OCI-LY1 (cell line): Measurements from ENCODE around the gene MCTP2.

Experiments
- H2AFZ ChIP-seq: fragments of 200-600 bp; sonication (generic), shearing (Covaris generic); 2 replicates; pipeline ENCODE4 v1.6.0; 2014; ENCODE audit warnings: antibody characterized with exemption, mild to moderate bottlenecking, low read length
- H3F3A ChIP-seq: fragments of 200-600 bp; sonication (generic), shearing (Covaris generic); 2 replicates; pipeline ENCODE4 v1.6.0; 2014; ENCODE audit warnings: mild to moderate bottlenecking, antibody characterized with exemption, low read length, moderate library complexity; ENCODE audit not compliant: insufficient read depth
- H3K27ac ChIP-seq: fragments of 200-600 bp; sonication (generic); 2 replicates; pipeline ENCODE4 v1.5.1; 2014; ENCODE audit warnings: low read length, mixed run types, mild to moderate bottlenecking, low read depth; ENCODE audit not compliant: poor library complexity, severe bottlenecking
- H3K27me3 ChIP-seq: fragments of 200-600 bp; sonication (generic); 2 replicates; pipeline ENCODE4 v1.6.0; 2014; ENCODE audit warnings: antibody characterized with exemption, mild to moderate bottlenecking, low read length, moderate library complexity; ENCODE audit not compliant: insufficient read depth
- H3K36me3 ChIP-seq: fragments of 200-600 bp; sonication (generic); 2 replicates; pipeline ENCODE4 v1.6.1; 2014; ENCODE audit warnings: mild to moderate bottlenecking, antibody characterized with exemption, low read length, moderate library complexity, mixed read lengths; ENCODE audit not compliant: insufficient read depth
- H3K4me1 ChIP-seq: fragments of 200-600 bp; sonication (generic); 2 replicates; pipeline ENCODE4 v1.5.1; 2014; ENCODE audit warnings: mild to moderate bottlenecking, low read length, moderate library complexity; ENCODE audit not compliant: insufficient read depth, severe bottlenecking
- H3K4me2 ChIP-seq: fragments of 200-600 bp; sonication (generic), shearing (Covaris generic); 2 replicates; pipeline ENCODE4 v1.6.1; 2014; ENCODE audit warnings: low read length
- H3K4me3 ChIP-seq: fragments of 200-600 bp; sonication (generic); 2 replicates; pipeline ENCODE4 v1.5.1; 2014; ENCODE audit warnings: low read length, low read depth, mild to moderate bottlenecking, mixed read lengths; ENCODE audit not compliant: poor library complexity, severe bottlenecking
- H3K79me2 ChIP-seq: fragments of 200-600 bp; shearing (Covaris generic); 2 replicates; pipeline ENCODE4 v1.6.1; 2016; ENCODE audit warnings: mixed run types, low read length, mixed read lengths; ENCODE audit not compliant: insufficient read depth
- H3K9ac ChIP-seq: fragments of 200-600 bp; sonication (generic), shearing (Covaris generic); 2 replicates; pipeline ENCODE4 v1.6.1; 2014; ENCODE audit warnings: mild to moderate bottlenecking, low read length, mixed read lengths
- H3K9me2 ChIP-seq: fragments of 200-600 bp; sonication (generic), shearing (Covaris generic); 2 replicates; pipeline ENCODE4 v1.6.1; 2014; ENCODE audit warnings: low read depth, mild to moderate bottlenecking, low read length, mixed read lengths
- H3K9me3 ChIP-seq: fragments of 200-600 bp; shearing (Covaris generic); 2 replicates; pipeline ENCODE4 v1.6.1; 2014; ENCODE audit warnings: low read length, mixed read lengths
- H4K20me1 ChIP-seq: fragments of 200-600 bp; sonication (generic), shearing (Covaris generic); 2 replicates; pipeline ENCODE4 v1.6.0; 2016; ENCODE audit warnings: mild to moderate bottlenecking, low read length; ENCODE audit not compliant: insufficient read depth
- CTCF ChIP-seq: fragments of 200-600 bp; sonication (generic), shearing (Covaris generic); IDR thresholded peaks from 2 replicates; pipeline ENCODE4 v1.5.1; 2017; ENCODE audit warnings: mild to moderate bottlenecking, antibody characterized with exemption, low read length, moderate library complexity, mixed read lengths
- EZH2 ChIP-seq: fragments of 200-600 bp; sonication (generic), shearing (Covaris generic); IDR thresholded peaks from 2 replicates; pipeline ENCODE4 v1.8.0; 2017; ENCODE audit warnings: borderline replicate concordance, mixed run types, mild to moderate bottlenecking, antibody characterized with exemption, low read length, moderate library complexity, mixed read lengths

MCTP2 gene

GRCh38 chr15:94476686-94477085 is 245.3 kb downstream of the MCTP2 start:
- peaks cover 65% of the 10 kb centered on the region; the same call in 1 of the 2 replicates for H3K36me3 ChIP-seq
- TF ChIP-seq EZH2 = no peak
- TF ChIP-seq CTCF = no peak
- H3K27me3 ChIP-seq = no peaks in the 10 kb centered on the region

GRCh38 chr15:94477913-94478553 is 246.7 kb downstream of the MCTP2 start:
- Histone ChIP-seq H3K9me3 (no peaks in the 10 kb centered on the region), H3F3A (no peaks in the 10 kb centered on the region), H2AFZ (no peak overlapping the region), H3K9me2 (no peaks in the 10 kb centered on the region), H3K9ac (no peak overlapping the region), H3K79me2 (no peaks in the 10 kb centered on the region), H3K4me3 (no peak overlapping the region), H3K4me1 (peaks cover 21% of the 10 kb centered on the region), H3K4me2 (peak overlapping the region; percentile 46), H4K20me1 (no peaks in the 10 kb centered on the region), H3K27ac (peak overlapping the region; percentile 63), H3K36me3 (peaks cover 55% of the 10 kb centered on the region; the same call in 1 of the 2 replicates), H3K27me3 (no peaks in the 10 kb centered on the region)
- TF ChIP-seq EZH2 (no peak), CTCF (no peak)

More at GRCh38 chr15:94476686-94477085, 245.3 kb downstream of the MCTP2 start:
- no peaks in the 10 kb centered on the region for H3K9me3 ChIP-seq
- no peak overlapping the region for H3K9ac ChIP-seq
- no peaks in the 10 kb centered on the region for H4K20me1 ChIP-seq
- no peak overlapping the region for H3K27ac ChIP-seq
- H3F3A ChIP-seq = no peaks in the 10 kb centered on the region
- H3K79me2 ChIP-seq = no peaks in the 10 kb centered on the region
- H3K4me3 ChIP-seq = no peak overlapping the region
- no peak overlapping the region for H2AFZ ChIP-seq
- H3K4me1 ChIP-seq = peaks cover 21% of the 10 kb centered on the region
- H3K9me2 ChIP-seq = no peaks in the 10 kb centered on the region
- no peak overlapping the region for H3K4me2 ChIP-seq

GRCh38 chr15:94478763-94479162 is 247.4 kb downstream of the MCTP2 start:
- no peak overlapping the region for H3K9ac ChIP-seq
- peaks cover 21% of the 10 kb centered on the region for H3K4me1 ChIP-seq
- H3K79me2 ChIP-seq = no peaks in the 10 kb centered on the region
- peak overlapping the region; percentile 46 for H3K4me2 ChIP-seq
- H3K27ac ChIP-seq = peak overlapping the region; percentile 63
- H3K36me3 ChIP-seq = peaks cover 55% of the 10 kb centered on the region; the same call in 1 of the 2 replicates
- no peaks in the 10 kb centered on the region for H4K20me1 ChIP-seq
- no peaks in the 10 kb centered on the region for H3K9me3 ChIP-seq
- H3F3A ChIP-seq = no peaks in the 10 kb centered on the region
- H3K27me3 ChIP-seq = no peaks in the 10 kb centered on the region
- no peak overlapping the region for H3K4me3 ChIP-seq
- TF ChIP-seq EZH2 = no peak
- peak; percentile 27; the same call in 1 of the 2 replicates for TF ChIP-seq CTCF
- H3K9me2 ChIP-seq = no peaks in the 10 kb centered on the region
- H2AFZ ChIP-seq = no peak overlapping the region
